Umbilical cord (tissue), 2 donors: ENCODE results near the gene FYN. TPM values are rescaled to one million over a fixed set of nuclear protein-coding genes. Genes with fewer than 3 reads are reported as not detected.
"Not testable (repeated sequence)": the region's sequence is repeated elsewhere in the genome, so short reads cannot be mapped to it uniquely, and the experiment has no call there.

Experiments used
- DNase-seq: peaks from one replicate; pipeline ENCODE4 v3.0.0-alpha.2; 2015; ENCODE audit warnings: low spot score
- total RNA-seq: library from RNA; depleted of rRNA; stranded (reverse); fragments of >200 nt; gene quantifications from one replicate; pipeline ENCODE4 v1.2.3, GENCODE V29; 2014; ENCODE audit warnings: low replicate concordance; ENCODE audit not compliant: insufficient read depth

FYN gene
- total RNA-seq, 1 donor from 2014 or later, result 163 TPM

- DNase-seq, result no peak
Measured at GRCh38 chr6:111792241-111792640, 81.0 kb downstream of the FYN start.

DNA sequence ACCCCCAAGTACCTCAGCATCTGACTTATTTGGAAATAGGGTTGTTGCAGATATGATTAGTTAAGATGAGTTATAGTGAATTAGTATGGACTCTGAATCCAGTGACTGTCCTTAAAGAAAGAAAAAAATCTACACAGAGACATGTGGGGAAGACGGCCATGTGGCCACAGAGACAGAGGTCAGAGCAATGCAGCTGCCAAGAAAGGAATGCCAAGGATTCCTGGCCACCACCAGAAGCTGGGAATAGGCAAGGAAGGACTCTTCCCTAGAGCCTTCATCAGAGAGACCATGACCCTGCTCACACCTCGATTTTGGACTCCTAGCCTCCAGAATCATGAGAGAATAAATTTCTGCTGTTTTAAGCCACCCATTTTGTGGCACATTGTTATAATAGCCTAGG, 81.8 kb downstream of the FYN start:
- no peak for DNase-seq

DNA sequence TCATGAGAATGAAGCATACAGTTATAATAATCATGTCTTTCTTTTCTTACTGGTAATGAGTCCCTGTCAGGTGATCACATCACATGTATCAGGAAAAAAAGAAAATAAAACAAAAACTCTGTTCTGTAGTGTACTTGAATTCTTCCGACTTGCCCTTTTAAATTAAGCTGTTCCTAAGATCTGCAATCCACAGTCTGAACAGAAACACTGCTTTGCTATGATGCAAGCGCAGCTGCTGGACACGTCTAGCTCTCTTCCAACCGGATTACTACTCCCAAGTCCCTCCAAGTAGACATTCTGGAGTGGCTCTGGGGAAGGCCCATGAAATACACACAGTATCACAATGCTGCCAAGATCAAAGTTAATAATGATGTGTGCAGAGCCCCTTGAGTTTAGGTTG, 83.7 kb downstream of the FYN start:
- peak; percentile 93 for DNase-seq

DNA sequence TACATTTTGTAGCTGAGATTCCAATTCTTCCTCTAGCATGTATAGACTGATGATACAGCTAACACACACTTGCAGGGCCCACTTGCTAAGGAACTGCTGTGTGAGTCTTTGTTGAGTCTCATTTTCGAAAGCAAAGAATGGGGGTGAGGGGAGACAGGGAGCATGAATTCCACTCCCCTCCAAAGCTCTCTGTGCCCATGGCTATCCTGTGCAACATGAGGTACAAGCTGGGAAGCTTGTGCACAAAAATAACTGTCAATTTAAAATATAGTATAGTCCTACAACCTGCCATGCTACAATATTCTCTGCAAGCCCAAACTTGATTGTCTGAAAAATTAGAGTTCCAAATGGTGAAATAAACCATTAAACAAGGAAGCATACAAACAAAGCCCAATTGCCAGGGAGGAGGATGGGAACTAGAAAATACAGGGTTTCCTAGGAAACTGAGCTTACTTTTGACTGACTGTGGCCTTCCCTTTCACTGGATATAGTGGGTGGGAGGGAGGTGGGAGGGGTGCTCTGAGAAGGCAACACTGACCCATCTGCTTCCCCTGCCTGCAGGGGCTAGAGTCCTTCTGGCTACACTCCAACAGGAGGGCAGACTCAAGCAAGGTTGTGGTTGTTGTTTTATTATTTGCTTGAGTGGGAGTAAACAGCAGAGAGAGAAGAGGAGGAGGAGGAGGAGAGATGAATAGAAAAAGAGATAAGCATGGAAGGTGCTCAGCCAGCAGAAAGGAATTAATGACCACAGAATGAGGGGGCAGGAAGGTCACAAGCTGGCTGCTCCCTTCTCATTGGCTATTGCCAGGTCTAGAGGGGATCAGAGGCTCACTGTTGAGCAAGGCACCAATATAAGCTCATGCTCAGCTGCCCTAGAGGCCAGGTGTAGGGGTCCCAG, 84.6 kb downstream of the FYN start:
- no peak for DNase-seq

- not testable (repeated sequence) for DNase-seq
Measured at GRCh38 chr6:111786151-111786550, 87.1 kb downstream of the FYN start.

- no peak for DNase-seq
Measured at GRCh38 chr6:111784433-111784832, 88.8 kb downstream of the FYN start.

DNA sequence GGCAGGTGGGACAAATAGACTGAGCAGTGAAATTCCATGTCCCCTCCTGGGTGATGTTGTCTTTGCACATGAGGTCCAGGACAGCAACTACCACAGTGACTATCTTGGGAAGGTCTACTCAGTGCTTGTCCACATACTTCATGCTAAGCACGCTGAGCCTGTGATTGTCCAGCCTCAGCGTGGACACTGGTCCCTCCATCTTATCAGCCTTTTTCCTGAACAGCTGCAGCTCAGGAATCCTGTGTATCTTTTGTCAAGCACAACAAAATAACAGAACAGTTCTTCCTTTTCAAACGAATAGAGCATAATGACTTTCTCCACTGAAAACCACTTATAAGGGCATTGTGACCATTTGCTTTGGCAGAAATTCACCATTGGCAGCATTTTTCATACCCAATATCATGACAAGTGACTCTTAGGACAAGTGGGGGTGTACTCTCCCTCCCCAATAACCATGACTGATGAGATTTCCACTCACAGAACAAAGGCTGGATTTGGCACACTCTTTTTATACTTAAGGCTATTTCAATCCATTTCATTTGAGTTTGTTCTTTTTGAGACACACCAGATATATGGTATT, 90.3 kb downstream of the FYN start:
- no peak for DNase-seq

DNA sequence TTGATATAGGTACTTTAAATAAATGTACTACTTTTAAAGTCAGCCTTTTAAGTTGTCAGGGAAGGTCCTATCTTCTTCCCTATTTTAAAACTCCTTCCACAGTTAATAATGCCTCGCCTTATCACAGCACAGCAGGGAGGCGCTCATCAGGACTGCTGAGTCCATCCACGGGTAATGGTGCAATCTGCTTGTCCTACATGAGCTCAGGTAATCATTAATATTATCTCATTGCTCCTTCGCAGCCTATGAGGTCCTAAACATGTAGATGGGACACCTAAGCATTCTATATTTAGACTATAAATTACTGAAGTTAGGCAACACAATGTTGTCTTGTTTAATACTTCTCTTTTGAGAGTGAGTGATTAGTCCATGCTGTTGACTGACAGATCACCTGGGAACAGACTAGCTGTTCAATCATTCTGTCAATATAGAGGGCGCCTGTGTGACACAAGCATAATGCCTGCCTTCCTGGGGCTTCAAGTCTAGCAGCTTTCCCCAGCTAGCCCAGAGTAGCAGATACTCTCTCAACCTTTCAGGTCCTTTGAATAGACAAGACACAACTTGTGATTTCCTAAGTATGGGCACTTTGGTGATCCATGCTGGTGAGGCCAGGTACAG, 91.0 kb downstream of the FYN start:
- no peak for DNase-seq

DNA sequence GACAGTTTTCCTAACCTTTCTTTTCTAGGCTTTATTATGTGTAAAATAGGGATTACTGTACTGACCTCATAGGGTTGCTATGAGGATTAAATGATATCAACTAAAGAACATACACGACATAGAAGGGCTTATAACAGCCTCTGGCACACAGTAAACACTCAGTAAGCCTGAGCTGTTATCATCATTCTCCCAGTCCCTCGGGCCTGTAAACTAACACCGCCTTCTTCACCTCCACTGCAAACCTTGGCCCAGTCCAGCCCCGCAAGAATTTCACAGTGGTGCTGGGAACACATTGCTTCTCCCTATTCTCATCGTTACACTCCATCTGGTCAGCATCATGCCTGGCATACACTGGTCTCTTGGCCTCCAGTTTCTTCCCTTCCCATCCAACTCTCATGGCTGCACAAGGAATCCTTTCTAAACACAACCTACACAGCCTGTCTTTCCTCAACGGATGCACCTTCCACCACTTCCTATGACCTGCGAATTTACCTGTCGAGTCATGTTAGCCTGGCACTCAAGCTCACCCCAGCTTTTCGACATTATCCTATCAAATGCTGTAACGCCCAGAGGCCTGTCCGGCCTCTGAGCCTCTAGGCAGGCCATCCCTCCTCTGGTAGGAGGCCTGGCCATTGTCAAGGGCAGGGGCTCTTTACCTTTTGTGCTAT, 92.1 kb downstream of the FYN start:
- peak; percentile 94 for DNase-seq

GRCh38 chr6:111780393-111780792, 92.9 kb downstream of the FYN start:
- no peak for DNase-seq

GRCh38 chr6:111779660-111780059, 93.6 kb downstream of the FYN start:
- DNase-seq, result no peak

DNA sequence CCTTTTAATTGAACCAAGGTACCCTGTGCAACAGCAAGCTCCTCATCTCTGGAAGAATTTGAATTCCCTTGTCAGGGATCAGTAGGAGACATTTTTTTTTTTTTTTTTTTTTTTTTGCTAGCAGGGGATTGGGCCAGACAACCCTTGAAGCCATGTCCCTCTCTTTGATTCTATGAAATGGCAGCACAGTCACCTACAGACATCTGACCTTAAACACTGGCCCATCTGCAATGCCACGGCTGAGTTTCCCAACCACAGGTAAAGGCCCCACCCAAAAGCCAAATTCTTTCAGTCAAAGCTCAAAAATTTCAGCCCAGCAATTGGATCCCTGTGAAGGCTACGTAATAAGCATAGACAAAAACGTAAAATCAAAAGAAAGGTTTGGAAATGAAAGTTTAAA, 94.2 kb downstream of the FYN start:
- no peak for DNase-seq

GRCh38 chr6:111777357-111777756, 95.9 kb downstream of the FYN start:
- no peak for DNase-seq

DNA sequence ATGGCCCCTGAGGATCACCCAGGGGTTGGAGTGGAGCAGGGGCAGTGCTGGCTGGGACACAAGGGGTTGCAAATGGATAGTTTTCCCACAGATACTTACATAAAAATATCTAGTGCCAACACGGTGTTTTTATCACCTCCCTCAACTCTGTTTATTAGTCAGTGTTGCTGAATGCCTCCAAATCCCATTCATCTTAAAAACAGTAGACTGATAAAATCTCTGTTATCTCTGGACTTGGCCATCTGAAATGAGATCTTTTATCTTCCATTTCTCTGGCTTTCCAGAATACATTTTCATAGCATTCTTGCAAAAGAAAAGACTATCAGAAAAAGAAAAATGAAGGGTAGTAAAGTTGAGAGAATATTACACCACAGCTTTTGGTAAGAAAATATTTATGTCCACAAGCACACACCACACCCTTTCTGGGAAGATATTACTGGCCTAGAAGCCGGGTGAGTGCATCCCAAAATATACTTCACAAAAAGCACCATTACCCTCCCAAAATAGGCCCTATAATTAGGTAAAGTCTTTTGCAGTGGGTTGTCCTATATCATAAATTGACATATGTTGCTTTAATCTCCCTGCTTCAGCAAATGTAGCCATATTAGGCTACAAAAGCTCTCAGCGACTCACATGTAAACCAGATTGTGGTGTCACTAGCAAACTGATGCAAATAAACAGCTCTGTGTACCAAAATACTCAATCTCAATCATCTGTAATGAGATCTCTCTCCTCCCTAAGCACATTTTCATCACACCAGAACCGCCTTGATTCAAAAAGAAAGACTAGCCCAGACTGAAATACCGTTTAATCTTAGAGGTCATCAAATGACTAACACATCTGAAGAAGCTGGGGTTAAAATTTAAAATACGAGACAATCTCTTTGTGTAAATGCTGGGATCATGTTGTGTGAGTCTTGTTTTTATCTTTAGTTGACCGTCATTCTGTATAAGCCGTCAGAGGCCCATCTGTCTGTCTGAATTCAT, 96.7 kb downstream of the FYN start:
- peak; percentile 78 for DNase-seq

DNA sequence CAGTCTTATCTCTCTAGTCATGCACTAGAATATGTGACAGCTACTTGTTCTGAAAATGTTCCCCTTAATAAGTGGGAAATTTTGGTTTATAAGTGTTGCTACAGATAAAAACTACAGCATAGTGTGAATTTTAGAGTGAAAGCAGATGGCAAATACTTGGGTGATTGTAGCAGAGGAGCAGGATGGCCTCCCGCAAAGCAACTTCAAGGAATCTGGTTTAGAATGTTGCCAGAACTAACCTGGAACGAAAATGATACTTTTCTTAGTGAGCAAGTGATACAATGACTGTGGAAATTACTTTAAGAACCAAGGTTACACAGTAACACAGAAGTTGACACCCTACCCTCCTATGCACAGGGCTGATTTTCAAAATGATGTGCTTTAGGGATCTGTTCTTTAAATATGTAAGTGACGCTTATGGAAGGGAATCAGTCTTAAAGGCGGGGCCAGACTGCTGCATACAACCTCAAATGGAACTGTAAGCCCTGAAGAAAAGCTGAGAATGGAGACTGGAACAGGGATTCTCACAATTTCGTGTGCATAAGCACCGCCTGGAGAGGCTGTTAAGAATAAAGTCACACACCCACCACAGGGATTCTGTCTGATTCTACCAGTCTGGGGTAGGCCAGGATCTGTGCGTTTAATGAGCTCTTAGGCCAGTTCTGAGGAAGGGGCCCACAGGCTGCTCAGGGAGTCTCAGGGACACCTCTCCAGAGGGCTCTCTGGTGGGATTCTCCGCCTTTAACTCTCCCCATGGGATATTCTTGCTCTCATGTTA, 97.9 kb downstream of the FYN start:
- peak; percentile 70 for DNase-seq

DNA sequence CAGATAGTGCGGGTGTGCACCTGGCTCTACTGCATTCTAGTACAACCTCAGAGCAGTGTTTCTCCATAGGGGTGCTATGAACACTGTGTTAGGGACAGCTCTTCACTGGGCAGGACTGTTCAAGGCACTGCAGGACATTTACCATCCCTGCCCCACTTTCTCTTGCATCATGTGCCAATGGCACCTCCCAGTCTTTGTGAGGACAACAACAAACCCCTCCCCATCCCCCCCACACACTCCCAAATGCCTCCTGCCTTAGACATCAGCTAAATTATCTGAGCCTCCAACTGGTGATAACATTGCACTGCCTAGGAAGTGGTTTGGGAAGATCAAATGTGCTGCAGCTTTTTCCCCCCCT, 98.9 kb downstream of the FYN start:
- no peak for DNase-seq

GRCh38 chr6:111773501-111774345, 99.5 kb downstream of the FYN start:
- no peak for DNase-seq

DNA sequence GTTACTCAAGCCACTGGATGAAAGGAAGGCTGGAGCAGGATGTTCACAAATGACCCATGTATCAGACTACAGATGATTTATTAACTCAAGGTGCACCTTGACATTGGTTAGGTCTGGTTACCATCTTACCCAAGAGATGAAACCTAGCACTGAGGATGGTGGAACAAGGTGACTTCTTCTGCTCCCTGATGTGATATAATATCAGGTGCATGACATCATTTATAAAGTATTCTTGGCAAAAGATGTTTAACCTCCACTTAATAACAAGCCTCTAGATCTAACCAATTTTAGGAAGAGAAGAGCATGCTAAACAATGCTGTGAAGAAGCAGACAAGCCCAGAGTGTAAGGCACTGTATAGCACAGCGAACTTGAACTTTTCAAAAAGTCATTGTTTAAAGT, 100.9 kb downstream of the FYN start:
- no peak for DNase-seq

DNA sequence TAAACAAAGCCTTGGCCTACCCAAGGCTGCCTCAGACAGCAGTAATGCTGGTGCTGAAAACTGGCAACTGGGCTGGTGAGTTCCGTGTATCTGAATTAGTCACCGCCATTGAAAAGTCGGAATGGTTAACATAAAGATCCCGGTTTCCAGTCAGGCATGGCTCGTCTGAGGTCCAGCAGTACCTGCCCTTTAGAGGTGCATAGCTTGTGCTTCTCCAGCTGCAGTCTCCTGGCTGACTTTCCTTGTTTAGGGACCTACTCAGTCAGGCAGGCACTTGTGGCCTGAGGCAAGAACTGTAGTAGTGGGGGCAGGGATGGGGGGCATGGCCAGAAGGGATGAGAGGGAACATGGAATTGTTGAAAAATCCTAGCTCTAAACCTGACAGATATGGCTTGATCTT, 101.6 kb downstream of the FYN start:
- no peak for DNase-seq

GRCh38 chr6:111771094-111771432, 102.2 kb downstream of the FYN start:
- no peak for DNase-seq
